ENCODE measurements around the gene SLC9A5.

SLC9A5 gene

GRCh38 chr16:67258161-67258835 is 9.5 kb downstream of the SLC9A5 start:
- DNase-seq = no peak

- DNase-seq = no peak
Observed at GRCh38 chr16:67259705-67260104, 10.9 kb downstream of the SLC9A5 start.

GRCh38 chr16:67260426-67261063 is 11.8 kb downstream of the SLC9A5 start:
- peak; percentile 28 for DNase-seq

- DNase-seq = no peak
Observed at GRCh38 chr16:67263201-67263600, 14.4 kb downstream of the SLC9A5 start.

GRCh38 chr16:67264277-67264676 is 15.5 kb downstream of the SLC9A5 start:
- no peak for DNase-seq

GRCh38 chr16:67264866-67265265 is 16.1 kb downstream of the SLC9A5 start:
- DNase-seq = no peak

- no peak for DNase-seq
Observed at GRCh38 chr16:67265834-67266233, 17.1 kb downstream of the SLC9A5 start.

- DNase-seq = no peak
Observed at GRCh38 chr16:67268136-67268579, 19.4 kb downstream of the SLC9A5 start.

GRCh38 chr16:67269766-67270165 is 21.0 kb downstream of the SLC9A5 start:
- no peak for DNase-seq

GRCh38 chr16:67270931-67271338 is 22.2 kb downstream of the SLC9A5 start:
- no peak for DNase-seq

- DNase-seq = no peak
Observed at GRCh38 chr16:67271446-67271845, 22.7 kb downstream of the SLC9A5 start.

GRCh38 chr16:67275321-67275720 is 26.5 kb downstream of the SLC9A5 start:
- DNase-seq = no peak

- no peak for DNase-seq
Observed at GRCh38 chr16:67277294-67277998, 28.7 kb downstream of the SLC9A5 start.

GRCh38 chr16:67277999-67278772 is 29.4 kb downstream of the SLC9A5 start:
- DNase-seq = no peak

GRCh38 chr16:67278773-67279295 is 30.1 kb downstream of the SLC9A5 start:
- peak; percentile 48 for DNase-seq

- peak; percentile 88 for DNase-seq
Observed at GRCh38 chr16:67279296-67280089, 30.7 kb downstream of the SLC9A5 start, which contains the start of gene PLEKHG4. Gene PLEKHG4 (plus strand): TSS chr16:67279532. CDS start chr16:67280045, 513 bp downstream.

- no peak for DNase-seq
Observed at GRCh38 chr16:67280090-67281015, 31.6 kb downstream of the SLC9A5 start.

GRCh38 chr16:67281536-67282446 is 33.0 kb downstream of the SLC9A5 start:
- DNase-seq = no peak

- DNase-seq = no peak
Observed at GRCh38 chr16:67282447-67282805, 33.6 kb downstream of the SLC9A5 start.
